H54 (cell line): ENCODE results near the gene IFT80.

Experiments used
- DNase-seq: peaks from one replicate; pipeline ENCODE4 v3.0.0; 2011; ENCODE audit warnings: low spot score, mixed read lengths; ENCODE audit not compliant: insufficient read length
- FAIRE-seq: peaks from 3 replicates; lab custom pipeline; 2011; peaks lifted over from hg19 to GRCh38; lab: Jason Lieb, UNC
- POLR2A ChIP-seq: IDR thresholded peaks from 2 replicates; pipeline ENCODE4 v1.6.1; 2011; ENCODE audit warnings: low read depth, mild to moderate bottlenecking, low read length

IFT80 gene

GRCh38 chr3:160227419-160227818 is 171.6 kb downstream of the IFT80 start:
- DNase-seq (no peak), FAIRE-seq (no peak)
- TF ChIP-seq POLR2A: no peak

- DNase-seq (no peak), FAIRE-seq (no peak)
- no peak for TF ChIP-seq POLR2A
Measured at GRCh38 chr3:160226026-160226907, 172.8 kb downstream of the IFT80 start.

- peak; percentile 31 for DNase-seq
- FAIRE-seq: no peak
- TF ChIP-seq POLR2A: no peak
Measured at GRCh38 chr3:160225176-160226025, 173.6 kb downstream of the IFT80 start, which contains the start of gene C3orf80. C3orf80 (plus strand) TSS chr3:160225422; CDS start chr3:160225636, 214 bp downstream.

GRCh38 chr3:160224811-160225175 is 174.2 kb downstream of the IFT80 start:
- no peak for FAIRE-seq
- no peak for TF ChIP-seq POLR2A
- no peak for DNase-seq

GRCh38 chr3:160224256-160224655 is 174.8 kb downstream of the IFT80 start:
- DNase-seq (no peak), FAIRE-seq (no peak)
- TF ChIP-seq POLR2A: no peak

- FAIRE-seq (no peak), DNase-seq (no peak)
- TF ChIP-seq POLR2A: no peak
Measured at GRCh38 chr3:160221019-160221418, 178.0 kb downstream of the IFT80 start.

GRCh38 chr3:160220038-160220437 is 179.0 kb downstream of the IFT80 start:
- no peak for DNase-seq
- no peak for TF ChIP-seq POLR2A
- no peak for FAIRE-seq

GRCh38 chr3:160218136-160218535 is 180.9 kb downstream of the IFT80 start:
- no peak for TF ChIP-seq POLR2A
- no peak for FAIRE-seq
- DNase-seq: no peak

- no peak for FAIRE-seq
- no peak for TF ChIP-seq POLR2A
Measured at GRCh38 chr3:160217675-160218074, 181.3 kb downstream of the IFT80 start.

GRCh38 chr3:160213191-160213590 is 185.8 kb downstream of the IFT80 start:
- FAIRE-seq: no peak
- DNase-seq: no peak
- TF ChIP-seq POLR2A: no peak

More at GRCh38 chr3:160217675-160218074, 181.3 kb downstream of the IFT80 start:
- no peak for DNase-seq

- FAIRE-seq (peak; percentile 75), DNase-seq (peak; percentile 35)
Measured at GRCh38 chr3:160210799-160211221, 188.2 kb downstream of the IFT80 start.

GRCh38 chr3:160210341-160210740 is 188.7 kb downstream of the IFT80 start:
- no peak for TF ChIP-seq POLR2A
- no peak for FAIRE-seq
- no peak for DNase-seq

More at GRCh38 chr3:160210799-160211221, 188.2 kb downstream of the IFT80 start:
- TF ChIP-seq POLR2A: no peak
